Left lung (tissue), 14 donors: Measurements from ENCODE around the gene ZNF571. TPM values are rescaled to one million over a fixed set of nuclear protein-coding genes. Genes with fewer than 3 reads are reported as not detected.

Experiments
- ATAC-seq: fragments of 200-7000 bp; cut with Tn5 transposase; one replicate; pipeline ENCODE4 v1.9.1; 2020; ENCODE audit warnings: moderate library complexity
- DNase-seq, 4 donors: peaks; one replicate each; pipeline ENCODE4 v3.0.0-alpha.2; 2013 to 2020
- H3K27ac ChIP-seq, 2 donors: fragments of 200-600 bp; sonication (generic) in 1 of 2; one replicate each; pipeline versions ENCODE4 v1.5.0 to v1.8.0; 2020 to 2021
- H3K27me3 ChIP-seq, 2 donors: fragments of 200-600 bp; sonication (generic) in 1 of 2; one replicate each; pipeline versions ENCODE4 v1.5.0 to v1.8.0; 2020 to 2021
- H3K36me3 ChIP-seq, 2 donors: fragments of 200-600 bp; sonication (generic) in 1 of 2; one replicate each; pipeline versions ENCODE4 v1.5.0 to v1.8.0; 2020 to 2021
- H3K4me1 ChIP-seq, 2 donors: fragments of 200-600 bp; one replicate each; pipeline ENCODE4 v1.8.0; 2021
- H3K4me3 ChIP-seq, 2 donors: fragments of 200-600 bp; sonication (generic) in 1 of 2; one replicate each; pipeline versions ENCODE4 v1.5.0 to v1.8.0; 2020 to 2021; ENCODE audit warnings: mild to moderate bottlenecking in 1 of 2
- H3K9me3 ChIP-seq, 2 donors: fragments of 200-600 bp; sonication (generic) in 1 of 2; one replicate each; pipeline versions ENCODE4 v1.5.0 to v1.8.0; 2020 to 2021
- CTCF ChIP-seq, 2 donors: fragments of 200-600 bp; sonication (generic) in 1 of 2; IDR thresholded peaks; one replicate each; pipeline versions ENCODE4 v1.5.0 to v1.8.0; 2021; ENCODE audit warnings: antibody characterized with exemption in 2 of 2
- intact Hi-C, 2 donors: fragments of 100-400 bp; cut with DNase I; formaldehyde crosslinking; loops; one replicate each; pipeline versions ENCODE4 v1.11.2 to v1.14.2; 2022
- long read RNA-seq, 12 donors: library from polyadenylated mRNA in 2 of 12; unstranded in 2 of 12; transcript quantifications; one replicate each; pipeline ENCODE4 v2.0.0 and lab custom pipeline, GENCODE V29; 2019 to 2026
- polyA plus RNA-seq, 6 donors: library from polyadenylated mRNA; unstranded; fragments of 120-200 nt; gene quantifications; one replicate each; pipeline ENCODE4 v1.2.1, GENCODE V29; 2013; ENCODE audit not compliant: insufficient read length in 6 of 6
- total RNA-seq, 2 donors: library from RNA; stranded (reverse); fragmentation: NEBNext Ultra II Directional; extraction: Animal tissue kit (Norgen Biotek cat#: 25700); gene quantifications; one replicate each; pipeline ENCODE4 v1.2.1, GENCODE V29; 2021
- donor health status: DM: no; HTN: yes; CAD: no.
- donor health status: DM: no; HTN: no; CAD: no.

ZNF571 gene
- total RNA-seq (1 to 10 TPM; 3.4 to 5.1 TPM), polyA plus RNA-seq (10 to 100 TPM; 10.9 to 15.0 (median 11.6) TPM)
- long read RNA-seq, donor 1, partial matches to known transcripts = 0 of 1 reads
- long read RNA-seq, donor 1, other reads (novel, unspliced or antisense) = 0 of 1 reads
- long read RNA-seq, donor 2, partial matches to known transcripts = 0 of 1 reads
- long read RNA-seq, donor 2, other reads (novel, unspliced or antisense) = 0 of 1 reads
- long read RNA-seq, donor 3 = 0 reads
- long read RNA-seq, donor 4 = 0 reads
- long read RNA-seq, donor 5, partial matches to known transcripts = 0 of 1 reads
- long read RNA-seq, donor 5, other reads (novel, unspliced or antisense) = 0 of 1 reads
- long read RNA-seq, donor 6, partial matches to known transcripts = 0 of 3 reads
- long read RNA-seq, donor 6, other reads (novel, unspliced or antisense) = 0 of 3 reads
- long read RNA-seq, donor 7, partial matches to known transcripts = 0 of 1 reads
- long read RNA-seq, donor 7, other reads (novel, unspliced or antisense) = 0 of 1 reads
- long read RNA-seq, donor 8, partial matches to known transcripts = 0 of 2 reads
- long read RNA-seq, donor 8, other reads (novel, unspliced or antisense) = 0 of 2 reads
- long read RNA-seq, donor 9 = 0 reads
- long read RNA-seq, donor 10 = 0 reads
- long read RNA-seq, donor 11 = 0 reads
- long read RNA-seq, donor 12, partial matches to known transcripts = 0 of 1 reads
- long read RNA-seq, donor 12, other reads (novel, unspliced or antisense) = 0 of 1 reads

DNA sequence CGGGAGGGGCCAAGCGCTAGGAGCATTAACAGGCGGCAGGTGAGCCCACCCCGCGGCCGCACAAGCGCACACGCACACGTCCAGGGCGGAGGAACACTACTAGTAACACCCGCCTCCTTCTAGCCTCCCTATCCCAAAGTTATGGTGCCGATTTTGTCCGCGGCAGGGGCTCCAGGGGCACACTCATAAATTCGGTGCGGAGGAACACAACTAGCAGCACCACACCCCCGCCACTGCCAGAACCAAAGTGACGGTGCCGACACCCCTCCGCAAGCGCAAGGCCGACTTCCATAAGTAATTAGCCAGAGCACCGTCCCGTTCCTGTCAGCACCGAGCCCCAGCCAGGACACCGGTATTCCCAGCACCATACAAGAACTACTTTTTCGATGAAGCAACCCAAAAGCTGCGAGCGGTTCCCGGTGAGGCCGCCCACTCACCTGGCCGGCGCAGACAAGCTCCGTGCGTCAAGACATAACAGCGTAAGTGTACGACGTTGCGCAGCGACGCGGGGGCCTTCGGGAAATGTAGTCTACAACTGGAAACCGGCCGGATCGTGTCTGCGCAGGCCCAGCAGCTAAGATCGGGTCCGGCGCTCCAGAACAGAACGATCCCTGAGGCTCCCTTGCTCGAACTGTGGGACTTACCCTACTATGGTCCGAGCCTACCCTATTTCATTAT is at the start of gene ZNF571, which contains the start of gene ZNF540:
ZNF571 (minus strand) TSS at position 489 of the 678 bp plus-strand sequence. CDS start 8,116 bp downstream, outside the sequence.
ZNF540 (plus strand) TSS at position 573 of the 678 bp plus-strand sequence. CDS start 3,572 bp downstream, outside the sequence.
- peak; percentile 99 for ATAC-seq

GRCh38 chr19:37635076-37636056 is 40.8 kb upstream of the ZNF571 start:
- Histone ChIP-seq H3K9me3 (peaks cover 19 to 97% of the 10 kb centered on the region in 2 donors), H3K4me1 (no peaks in the 10 kb centered on the region), H3K27ac (no peak overlapping the region), H3K27me3 (no peaks in the 10 kb centered on the region), H3K4me3 (no peak overlapping the region), H3K36me3 (peaks cover 0 to 57% of the 10 kb centered on the region in 2 donors)
- no peak for TF ChIP-seq CTCF (IDR thresholded peaks at IDR 0.05)
- no peak for DNase-seq
- ATAC-seq = no peak
- intact Hi-C loops = no loop called here

More for the DNA sequence above, at the start of gene ZNF571, which contains the start of gene ZNF540:
- Histone ChIP-seq H3K4me1 (peaks cover 6 to 14% of the 10 kb centered on the region in 2 donors), H3K9me3 (peaks cover 0 to 15% of the 10 kb centered on the region in 2 donors), H3K27me3 (no peaks in the 10 kb centered on the region), H3K36me3 (peaks cover 0 to 10% of the 10 kb centered on the region in 2 donors), H3K4me3 (peak within 1 kb of the TSS; percentile 66 to 79), H3K27ac (peak within 1 kb of the TSS; percentile 83 to 90)
- intact Hi-C loops = no loop called here
- no peak for TF ChIP-seq CTCF (IDR thresholded peaks at IDR 0.05)
- peak; percentile 95 to 97 (median 95) for DNase-seq

GRCh38 chr19:37594982-37595382 is 390 bp upstream of the ZNF571 start:
- no peak for TF ChIP-seq CTCF (IDR thresholded peaks at IDR 0.05)
- peaks cover 6 to 14% of the 10 kb centered on the region in 2 donors for H3K4me1 ChIP-seq
- intact Hi-C loops = no loop called here
- H3K27ac ChIP-seq = peak overlapping the region; percentile 83 to 90
- H3K9me3 ChIP-seq = peaks cover 0 to 18% of the 10 kb centered on the region in 2 donors
- ATAC-seq (peak; percentile 69), DNase-seq (peak in 3 of 4 donors; percentile 65 to 83 (median 76))
- H3K36me3 ChIP-seq = peaks cover 0 to 16% of the 10 kb centered on the region in 2 donors
- H3K27me3 ChIP-seq = no peaks in the 10 kb centered on the region
- H3K4me3 ChIP-seq = peak overlapping the region; percentile 66 to 79

DNA sequence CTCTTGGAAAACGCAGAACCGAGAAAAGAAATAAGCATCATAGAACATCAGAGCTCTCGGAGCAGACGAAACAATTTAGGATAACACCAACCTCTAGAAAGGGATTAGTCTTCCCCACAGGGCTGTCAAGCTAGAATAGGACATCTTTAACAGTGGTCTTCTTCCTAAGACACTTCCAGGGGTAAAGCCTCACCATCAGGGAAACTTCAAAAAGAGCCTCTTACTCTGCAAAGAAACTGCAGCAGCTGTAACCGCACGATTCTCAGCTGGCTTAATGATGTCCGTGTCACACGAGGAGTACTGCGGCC is 642 bp downstream of the ZNF571 start:
- peaks cover 6 to 14% of the 10 kb centered on the region in 2 donors for H3K4me1 ChIP-seq
- peaks cover 0 to 10% of the 10 kb centered on the region in 2 donors for H3K9me3 ChIP-seq
- peak overlapping the region; percentile 83 to 90 for H3K27ac ChIP-seq
- intact Hi-C loops = no loop called here
- no peaks in the 10 kb centered on the region for H3K27me3 ChIP-seq
- peaks cover 0 to 5% of the 10 kb centered on the region in 2 donors for H3K36me3 ChIP-seq
- H3K4me3 ChIP-seq = peak overlapping the region; percentile 66 to 79
- ATAC-seq (no peak), DNase-seq (no peak)
- TF ChIP-seq CTCF (IDR thresholded peaks at IDR 0.05) = no peak
